SJSA1 (cell line): ENCODE results near the gene NRN1L. TPM values are rescaled to one million over a fixed set of nuclear protein-coding genes. Genes with fewer than 3 reads are reported as not detected.
"Not testable (repeated sequence)": the region's sequence is repeated elsewhere in the genome, so short reads cannot be mapped to it uniquely, and the experiment has no call there.

Experiments used
- DNase-seq, 2 experiments: peaks; one replicate each; pipeline ENCODE4 v3.0.0-alpha.2; 2015 to 2020; ENCODE audit warnings: low spot score in 2 of 2, low read depth in 1 of 2
- H3K27ac ChIP-seq: fragments of 250-450 bp; sonication (Bioruptor Pico); 2 replicates; pipeline ENCODE4 v1.5.1; 2020; ENCODE audit warnings: mild to moderate bottlenecking, moderate library complexity
- H3K27me3 ChIP-seq: fragments of 250-450 bp; sonication (Bioruptor Pico); replicated peaks from 2 replicates; pipeline ENCODE4 v1.5.1; 2020; ENCODE audit warnings: mild to moderate bottlenecking, moderate library complexity
- H3K36me3 ChIP-seq: fragments of 250-450 bp; sonication (Bioruptor Pico); 2 replicates; pipeline ENCODE4 v1.5.1; 2020; ENCODE audit warnings: mild to moderate bottlenecking
- H3K4me1 ChIP-seq: fragments of 250-450 bp; sonication (Bioruptor Pico); replicated peaks from 2 replicates; pipeline ENCODE4 v1.6.1; 2021; ENCODE audit warnings: mild to moderate bottlenecking
- H3K4me3 ChIP-seq: fragments of 250-450 bp; sonication (Bioruptor Pico); 2 replicates; pipeline ENCODE4 v1.5.1; 2020; ENCODE audit warnings: mild to moderate bottlenecking
- H3K9me3 ChIP-seq: fragments of 250-450 bp; sonication (Bioruptor Pico); replicated peaks from 2 replicates; pipeline ENCODE4 v1.5.1; 2020; ENCODE audit warnings: mild to moderate bottlenecking
- total RNA-seq: library from RNA; depleted of rRNA; stranded (reverse); fragments of >200 nt; shearing (Covaris generic); gene quantifications from 2 replicates; pipeline ENCODE4 v1.2.3, GENCODE V29; 2014

Gene NRN1L
- total RNA-seq, 1 experiment from 2014 or later, result not detected

GRCh38 chr16:67848118-67848517 lies 36.6 kb upstream of the NRN1L start:
- Histone ChIP-seq H3K36me3 (peaks cover 44% of the 10 kb centered on the region), H3K9me3 (0 out of 2 replicates have a peak, but pooled peaks cover 4% of the 10 kb centered on the region), H3K27ac (peak overlapping the region; percentile 76), H3K4me3 (peak overlapping the region; percentile 93), H3K4me1 (peaks cover 30% of the 10 kb centered on the region), H3K27me3 (no peaks in the 10 kb centered on the region)
- DNase-seq, result no peak

- H3K27me3 ChIP-seq, result no peaks in the 10 kb centered on the region
- H3K4me3 ChIP-seq, result no peak overlapping the region
- H3K27ac ChIP-seq, result no peak overlapping the region
- H3K4me1 ChIP-seq, result peaks cover 15% of the 10 kb centered on the region
- DNase-seq, result no peak
- H3K9me3 ChIP-seq, result no peaks in the 10 kb centered on the region
- peaks cover 33% of the 10 kb centered on the region for H3K36me3 ChIP-seq
Observed at GRCh38 chr16:67853670-67854069, 31.0 kb upstream of the NRN1L start.

GRCh38 chr16:67855789-67856188 lies 28.9 kb upstream of the NRN1L start:
- no peaks in the 10 kb centered on the region for H3K9me3 ChIP-seq
- H3K27me3 ChIP-seq, result no peaks in the 10 kb centered on the region
- H3K36me3 ChIP-seq, result peaks cover 34% of the 10 kb centered on the region
- H3K4me3 ChIP-seq, result no peak overlapping the region
- peaks cover 20% of the 10 kb centered on the region for H3K4me1 ChIP-seq
- no peak overlapping the region for H3K27ac ChIP-seq
- DNase-seq, result no peak

- no peaks in the 10 kb centered on the region for H3K27me3 ChIP-seq
- no peak for DNase-seq
- peaks cover 26% of the 10 kb centered on the region for H3K4me1 ChIP-seq
- no peaks in the 10 kb centered on the region for H3K9me3 ChIP-seq
- H3K36me3 ChIP-seq, result peaks cover 41% of the 10 kb centered on the region
- H3K27ac ChIP-seq, result peak overlapping the region; percentile 65
- H3K4me3 ChIP-seq, result no peak overlapping the region
Observed at GRCh38 chr16:67856927-67857546, 27.6 kb upstream of the NRN1L start.

GRCh38 chr16:67857547-67858233 lies 27.0 kb upstream of the NRN1L start:
- Histone ChIP-seq H3K9me3 (no peaks in the 10 kb centered on the region), H3K36me3 (peaks cover 44% of the 10 kb centered on the region), H3K4me3 (no peak overlapping the region), H3K27me3 (no peaks in the 10 kb centered on the region), H3K4me1 (peaks cover 26% of the 10 kb centered on the region), H3K27ac (peak overlapping the region; percentile 95)
- peak; percentile 86 to 91 for DNase-seq

- Histone ChIP-seq H3K27ac (peak overlapping the region; percentile 95), H3K9me3 (no peaks in the 10 kb centered on the region), H3K36me3 (peaks cover 47% of the 10 kb centered on the region), H3K27me3 (no peaks in the 10 kb centered on the region), H3K4me1 (peaks cover 26% of the 10 kb centered on the region), H3K4me3 (no peak overlapping the region)
- no peak for DNase-seq
Observed at GRCh38 chr16:67858500-67858899, 26.2 kb upstream of the NRN1L start.

GRCh38 chr16:67860589-67861398 lies 23.9 kb upstream of the NRN1L start:
- Histone ChIP-seq H3K4me1 (peaks cover 26% of the 10 kb centered on the region), H3K27me3 (no peaks in the 10 kb centered on the region), H3K9me3 (no peaks in the 10 kb centered on the region), H3K4me3 (no peak overlapping the region), H3K36me3 (peaks cover 55% of the 10 kb centered on the region), H3K27ac (no peak overlapping the region)
- DNase-seq, result no peak

GRCh38 chr16:67861877-67862276 lies 22.8 kb upstream of the NRN1L start:
- H3K9me3 ChIP-seq, result no peaks in the 10 kb centered on the region
- no peak overlapping the region for H3K27ac ChIP-seq
- no peak for DNase-seq
- no peak overlapping the region for H3K4me3 ChIP-seq
- H3K4me1 ChIP-seq, result peaks cover 25% of the 10 kb centered on the region
- H3K27me3 ChIP-seq, result no peaks in the 10 kb centered on the region
- H3K36me3 ChIP-seq, result peaks cover 66% of the 10 kb centered on the region

- Histone ChIP-seq H3K4me3 (no peak overlapping the region), H3K36me3 (peaks cover 75% of the 10 kb centered on the region), H3K27ac (no peak overlapping the region), H3K4me1 (peaks cover 16% of the 10 kb centered on the region), H3K9me3 (no peaks in the 10 kb centered on the region), H3K27me3 (no peaks in the 10 kb centered on the region)
- DNase-seq, result no peak
Observed at GRCh38 chr16:67862623-67863583, 21.8 kb upstream of the NRN1L start.

GRCh38 chr16:67864044-67864443 lies 20.6 kb upstream of the NRN1L start:
- H3K4me1 ChIP-seq, result peaks cover 11% of the 10 kb centered on the region
- H3K9me3 ChIP-seq, H3K27me3 ChIP-seq, DNase-seq, H3K27ac ChIP-seq, H3K4me3 ChIP-seq: not testable (repeated sequence)
- peaks cover 82% of the 10 kb centered on the region for H3K36me3 ChIP-seq

- peaks cover 11% of the 10 kb centered on the region for H3K4me1 ChIP-seq
- no peak overlapping the region for H3K27ac ChIP-seq
- no peak for DNase-seq
- H3K36me3 ChIP-seq, result peaks cover 88% of the 10 kb centered on the region
- H3K9me3 ChIP-seq, result no peaks in the 10 kb centered on the region
- no peaks in the 10 kb centered on the region for H3K27me3 ChIP-seq
- no peak overlapping the region for H3K4me3 ChIP-seq
Observed at GRCh38 chr16:67864594-67864993, 20.1 kb upstream of the NRN1L start.

GRCh38 chr16:67865318-67865717 lies 19.4 kb upstream of the NRN1L start:
- no peaks in the 10 kb centered on the region for H3K9me3 ChIP-seq
- no peaks in the 10 kb centered on the region for H3K27me3 ChIP-seq
- H3K4me3 ChIP-seq, result no peak overlapping the region
- no peak overlapping the region for H3K27ac ChIP-seq
- H3K36me3 ChIP-seq, result peaks cover 91% of the 10 kb centered on the region
- H3K4me1 ChIP-seq, result peaks cover 10% of the 10 kb centered on the region
- DNase-seq, result peak in 1 of 2 experiments; percentile 27

- DNase-seq, result no peak
- no peak overlapping the region for H3K4me3 ChIP-seq
- no peaks in the 10 kb centered on the region for H3K9me3 ChIP-seq
- H3K27ac ChIP-seq, result no peak overlapping the region
- H3K4me1 ChIP-seq, result peaks cover 4% of the 10 kb centered on the region
- H3K27me3 ChIP-seq, result no peaks in the 10 kb centered on the region
- peaks cover 88% of the 10 kb centered on the region for H3K36me3 ChIP-seq
Observed at GRCh38 chr16:67868290-67868689, 16.4 kb upstream of the NRN1L start.
